ENCODE results near the gene ARPC2. TPM values are rescaled to one million over a fixed set of nuclear protein-coding genes. Genes with fewer than 3 reads are reported as not detected.

ARPC2 gene
- polyA plus RNA-seq, 1 donor (not counting 4 experiments of a cell fraction or from before 2014, with no cell fraction given) = 1,121 TPM

- FAIRE-seq (no peak), DNase-seq (ENCODE audit: low read depth, low spot score) (no peak)
- Histone ChIP-seq H3K9me1 (ENCODE audit: control insufficient read depth, extremely low read depth, insufficient read depth, low read length) (peaks cover 2% of the 10 kb centered on the region), H3K27ac (ENCODE audit: control insufficient read depth, insufficient read depth, low read length) (no peak overlapping the region), H3K9ac (ENCODE audit: control insufficient read depth, extremely low read depth, insufficient read depth, low read length) (no peak overlapping the region), H3K4me3 (ENCODE audit: control insufficient read depth in 2 of 3, extremely low read depth in 1 of 3, insufficient read depth in 2 of 3, low read depth in 1 of 3, low read length in 3 of 3) (no peak overlapping the region), H3K4me2 (ENCODE audit: control insufficient read depth, extremely low read depth, insufficient read depth, low read depth, low read length) (no peak overlapping the region), H2AFZ (ENCODE audit: control insufficient read depth, low read length) (no peak overlapping the region), H3K4me1 (ENCODE audit: control insufficient read depth, extremely low read depth, insufficient read depth, low read length) (peaks cover 4% of the 10 kb centered on the region), H3K9me3 (ENCODE audit: control insufficient read depth, low read depth, low read length) (no peaks in the 10 kb centered on the region), H3K79me2 (ENCODE audit: control insufficient read depth, insufficient read depth, low read length) (peaks cover 14% of the 10 kb centered on the region), H4K20me1 (ENCODE audit: control insufficient read depth, extremely low read depth, insufficient read depth, low read length) (no peaks in the 10 kb centered on the region), H3K27me3 (ENCODE audit: control insufficient read depth, extremely low read depth, insufficient read depth, low read length) (no peaks in the 10 kb centered on the region), H3K36me3 (ENCODE audit: control insufficient read depth in 2 of 2, extremely low read depth in 1 of 2, insufficient read depth in 2 of 2, low read length in 2 of 2) (peaks cover 29 to 31% of the 10 kb centered on the region in 2 experiments)
- dilution Hi-C loops (cut with MboI; ENCODE audit: extremely low pct_ligation_motif_present, low sequenced_read_pairs) = no loop called here
- TF ChIP-seq CTCF (optimal IDR thresholded peaks at IDR 0.05 in 1 of 3, IDR thresholded peaks at IDR 0.05 in 1 of 3, conservative IDR thresholded peaks at IDR 0.05 in 1 of 3; ENCODE audit: extremely low read depth in 1 of 3, insufficient read depth in 2 of 3, low read length in 3 of 3) (no peak), EZH2 (IDR thresholded peaks at IDR 0.05; ENCODE audit: low read length) (no peak)
These were observed 48.0 kb downstream of the ARPC2 start for GRCh38 chr2:218264773-218265561.

GRCh38 chr2:218265626-218266025 is 48.6 kb downstream of the ARPC2 start:
- Histone ChIP-seq H3K4me2 (ENCODE audit: control insufficient read depth, extremely low read depth, insufficient read depth, low read depth, low read length) (no peak overlapping the region), H3K79me2 (ENCODE audit: control insufficient read depth, insufficient read depth, low read length) (peaks cover 14% of the 10 kb centered on the region), H4K20me1 (ENCODE audit: control insufficient read depth, extremely low read depth, insufficient read depth, low read length) (no peaks in the 10 kb centered on the region), H3K4me3 (ENCODE audit: control insufficient read depth in 2 of 3, extremely low read depth in 1 of 3, insufficient read depth in 2 of 3, low read depth in 1 of 3, low read length in 3 of 3) (no peak overlapping the region), H3K36me3 (ENCODE audit: control insufficient read depth in 2 of 2, extremely low read depth in 1 of 2, insufficient read depth in 2 of 2, low read length in 2 of 2) (peaks cover 29 to 31% of the 10 kb centered on the region in 2 experiments), H3K9ac (ENCODE audit: control insufficient read depth, extremely low read depth, insufficient read depth, low read length) (no peak overlapping the region), H3K27me3 (ENCODE audit: control insufficient read depth, extremely low read depth, insufficient read depth, low read length) (no peaks in the 10 kb centered on the region), H3K4me1 (ENCODE audit: control insufficient read depth, extremely low read depth, insufficient read depth, low read length) (peaks cover 4% of the 10 kb centered on the region), H3K27ac (ENCODE audit: control insufficient read depth, insufficient read depth, low read length) (no peak overlapping the region), H3K9me3 (ENCODE audit: control insufficient read depth, low read depth, low read length) (no peaks in the 10 kb centered on the region), H3K9me1 (ENCODE audit: control insufficient read depth, extremely low read depth, insufficient read depth, low read length) (peaks cover 2% of the 10 kb centered on the region), H2AFZ (ENCODE audit: control insufficient read depth, low read length) (no peak overlapping the region)
- DNase-seq (ENCODE audit: low read depth, low spot score) (no peak), FAIRE-seq (no peak)
- dilution Hi-C loops (cut with MboI; ENCODE audit: extremely low pct_ligation_motif_present, low sequenced_read_pairs) = no loop called here
- TF ChIP-seq CTCF (optimal IDR thresholded peaks at IDR 0.05 in 1 of 3, IDR thresholded peaks at IDR 0.05 in 1 of 3, conservative IDR thresholded peaks at IDR 0.05 in 1 of 3; ENCODE audit: extremely low read depth in 1 of 3, insufficient read depth in 2 of 3, low read length in 3 of 3) (no peak), EZH2 (IDR thresholded peaks at IDR 0.05; ENCODE audit: low read length) (no peak)

Measured in keratinocyte (primary cell).